Measurements from ENCODE around the gene INPP5F.
A peak's percentile ranks its signal among the peaks of the same experiment; 100 is the strongest.
"Not testable (repeated sequence)": the region's sequence is repeated elsewhere in the genome, so short reads cannot be mapped to it uniquely, and the experiment has no call there.

Gene INPP5F

GRCh38 chr10:119778776-119779445, 53.1 kb downstream of the INPP5F start:
- no peak for DNase-seq

GRCh38 chr10:119780879-119781480, 55.1 kb downstream of the INPP5F start:
- no peak for DNase-seq

- no peak for DNase-seq
Measured at GRCh38 chr10:119781498-119781897, 55.6 kb downstream of the INPP5F start.

GRCh38 chr10:119782981-119783664, 57.3 kb downstream of the INPP5F start:
- no peak for DNase-seq

GRCh38 chr10:119783665-119784027, 57.8 kb downstream of the INPP5F start:
- no peak for DNase-seq

- DNase-seq = peak; percentile 69
Measured at GRCh38 chr10:119784340-119785067, 58.7 kb downstream of the INPP5F start.

- DNase-seq = no peak
Measured at GRCh38 chr10:119786117-119786769, 60.4 kb downstream of the INPP5F start.

GRCh38 chr10:119795101-119795500, 69.3 kb downstream of the INPP5F start:
- not testable (repeated sequence) for DNase-seq

- DNase-seq = no peak
Measured at GRCh38 chr10:119796039-119796438, 70.2 kb downstream of the INPP5F start.

GRCh38 chr10:119801176-119801575, 75.3 kb downstream of the INPP5F start:
- DNase-seq = no peak

GRCh38 chr10:119801998-119802538, 76.2 kb downstream of the INPP5F start:
- no peak for DNase-seq

- no peak for DNase-seq
Measured at GRCh38 chr10:119803264-119803663, 77.4 kb downstream of the INPP5F start.

- no peak for DNase-seq
Measured at GRCh38 chr10:119805702-119806230, 79.9 kb downstream of the INPP5F start.

- no peak for DNase-seq
Measured at GRCh38 chr10:119806334-119807130, 80.7 kb downstream of the INPP5F start.

GRCh38 chr10:119807960-119808697, 82.3 kb downstream of the INPP5F start:
- no peak for DNase-seq

GRCh38 chr10:119811122-119811521, 85.3 kb downstream of the INPP5F start:
- no peak for DNase-seq

GRCh38 chr10:119812684-119813083, 86.8 kb downstream of the INPP5F start:
- no peak for DNase-seq

- no peak for DNase-seq
Measured at GRCh38 chr10:119815671-119816070, 89.8 kb downstream of the INPP5F start.

GRCh38 chr10:119817991-119818888, 92.4 kb downstream of the INPP5F start:
- no peak for DNase-seq

- DNase-seq = no peak
Measured at GRCh38 chr10:119818889-119819270, 93.0 kb downstream of the INPP5F start.
